ENCODE results near the gene SH3D21. TPM values are rescaled to one million over a fixed set of nuclear protein-coding genes. Genes with fewer than 3 reads are reported as not detected.

SH3D21 gene
- total RNA-seq, 1 donor from 2014 or later = 3.0 TPM

GRCh38 chr1:36303650-36304360, 2.4 kb upstream of the SH3D21 start:
- DNase-seq = no peak

DNA sequence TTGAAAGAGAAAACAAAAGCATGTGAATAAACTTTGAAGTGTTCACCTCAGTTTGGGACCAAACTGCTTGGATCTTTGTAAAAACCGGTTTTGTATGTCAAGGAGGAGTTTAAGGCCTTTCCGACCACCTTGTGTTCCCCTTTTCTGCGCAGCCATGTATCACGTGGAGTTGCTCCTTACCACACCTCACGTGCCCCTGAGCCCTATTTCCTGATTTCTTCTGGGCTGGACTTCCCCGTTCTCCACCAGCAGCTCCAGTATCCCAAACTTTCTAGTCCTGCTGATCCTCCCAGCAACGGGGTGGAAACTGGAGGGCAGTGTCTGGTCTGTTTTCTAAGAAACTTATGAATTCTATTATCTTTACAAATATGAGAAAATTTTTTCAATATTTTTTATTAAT, 1.6 kb upstream of the SH3D21 start:
- no peak for DNase-seq

DNA sequence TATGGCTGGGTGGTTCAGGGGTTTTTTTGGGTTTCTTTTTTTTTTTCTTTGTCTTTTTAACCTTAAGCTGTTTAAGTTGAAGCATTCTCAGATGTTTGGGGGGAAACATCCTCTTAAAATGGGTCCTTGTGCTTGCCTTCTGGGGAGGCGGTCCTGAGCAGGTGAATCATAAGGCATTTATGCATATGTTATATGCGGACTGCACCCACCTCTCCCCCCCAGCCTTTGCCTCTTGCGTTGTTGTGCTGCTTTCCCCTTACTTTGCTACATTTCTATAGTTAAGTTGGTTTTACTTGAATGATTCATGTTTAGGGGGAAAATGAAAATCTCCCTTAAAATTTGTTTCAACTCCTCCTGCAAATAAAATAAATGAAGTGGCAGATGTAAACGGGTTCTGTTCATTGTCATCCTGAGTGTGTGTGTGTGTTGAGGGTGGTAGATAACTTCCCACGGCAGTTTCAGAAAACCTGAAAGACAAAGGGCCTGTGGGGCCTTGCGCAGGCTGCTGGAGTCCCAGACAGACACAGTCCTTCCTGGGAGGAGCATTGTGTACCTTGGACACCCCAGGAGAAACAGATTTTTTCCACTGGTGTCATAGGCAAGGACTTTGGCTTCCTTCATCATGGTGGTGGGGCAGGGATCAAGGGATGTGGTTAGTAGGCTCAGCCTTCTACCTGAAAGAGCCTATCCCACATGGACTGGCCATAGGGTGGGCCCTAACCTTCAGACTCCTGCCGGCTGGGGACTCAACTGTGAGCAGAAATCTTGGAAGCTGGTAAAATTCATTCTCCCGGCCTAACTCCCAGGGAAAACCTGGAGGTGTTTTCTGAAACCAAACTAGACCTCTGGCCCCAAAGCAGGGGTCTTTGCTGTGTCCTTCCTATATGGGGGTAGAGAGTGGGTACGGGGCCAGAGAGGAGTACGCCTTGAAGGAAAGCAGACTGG, 926 bp upstream of the SH3D21 start:
- no peak for DNase-seq

DNA sequence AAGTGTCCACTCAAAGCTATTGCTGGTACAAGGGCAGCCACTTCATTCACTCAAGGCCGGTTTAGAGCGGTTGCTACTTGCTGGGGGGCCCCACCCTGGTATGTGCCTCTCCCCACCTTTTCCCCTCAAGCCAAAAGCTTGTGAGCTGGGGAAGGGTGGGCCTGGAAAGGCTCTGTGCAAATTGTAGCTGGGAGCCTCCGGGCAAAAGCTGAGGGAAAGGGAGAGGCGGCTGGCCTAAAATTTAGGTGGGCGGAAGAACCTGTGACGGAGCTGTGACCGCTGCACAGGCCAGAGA, 306 bp upstream of the SH3D21 start:
- DNase-seq = no peak

- DNase-seq = peak; percentile 88
These were observed 811 bp downstream of the SH3D21 start for GRCh38 chr1:36306902-36307456.

DNA sequence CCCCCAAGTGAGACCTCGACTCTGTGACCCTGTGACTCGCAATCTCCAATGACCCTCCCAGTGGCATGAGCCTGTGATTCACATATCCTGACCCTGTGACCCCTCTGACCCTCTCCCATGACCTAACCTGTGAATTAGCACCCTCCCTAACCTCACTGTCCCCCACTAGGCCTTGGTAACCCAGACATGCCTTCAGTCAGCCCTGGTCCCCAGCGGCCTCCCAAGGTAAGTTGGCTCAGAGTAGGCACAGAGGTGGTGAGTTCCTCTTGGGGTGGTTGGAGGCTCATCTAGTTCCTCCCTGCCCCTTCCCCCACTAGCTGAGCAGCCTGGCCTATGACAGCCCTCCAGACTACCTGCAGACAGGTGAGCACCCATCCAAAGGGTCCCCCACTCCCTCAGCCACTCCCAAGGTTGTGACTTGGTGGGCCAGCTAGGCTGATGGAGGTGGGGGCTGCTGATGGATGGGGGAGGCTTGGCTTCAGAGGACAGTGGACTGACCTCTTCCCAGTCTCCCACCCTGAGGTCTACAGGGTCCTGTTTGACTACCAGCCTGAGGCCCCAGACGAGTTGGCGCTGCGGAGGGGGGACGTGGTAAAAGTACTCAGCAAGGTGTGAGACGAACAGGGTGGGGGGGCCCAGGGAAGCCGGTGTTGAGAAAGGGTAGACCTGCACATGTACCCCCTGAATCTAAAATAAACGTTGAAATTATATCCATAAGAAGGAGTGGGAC, 1.6 kb downstream of the SH3D21 start:
- no peak for DNase-seq

DNA sequence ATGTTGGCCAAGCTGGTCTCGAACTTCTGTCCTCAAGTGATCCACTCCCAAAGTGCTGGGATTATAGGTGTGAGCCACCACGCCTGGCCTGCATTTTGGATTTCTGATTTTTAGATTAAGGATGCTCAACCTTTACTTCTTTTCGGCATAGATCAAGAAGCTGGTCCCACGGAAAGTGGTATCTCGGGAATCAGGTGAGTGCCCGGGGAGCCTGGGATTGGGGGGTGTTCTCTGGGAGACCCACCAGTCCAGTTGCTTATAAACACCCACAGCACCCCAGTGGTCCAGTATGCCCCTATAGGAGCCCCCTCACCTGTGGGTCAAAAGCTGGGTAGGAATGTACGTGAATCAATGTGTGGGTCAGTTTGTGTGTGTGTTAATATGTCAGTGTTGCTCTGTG, 3.2 kb downstream of the SH3D21 start:
- no peak for DNase-seq

DNA sequence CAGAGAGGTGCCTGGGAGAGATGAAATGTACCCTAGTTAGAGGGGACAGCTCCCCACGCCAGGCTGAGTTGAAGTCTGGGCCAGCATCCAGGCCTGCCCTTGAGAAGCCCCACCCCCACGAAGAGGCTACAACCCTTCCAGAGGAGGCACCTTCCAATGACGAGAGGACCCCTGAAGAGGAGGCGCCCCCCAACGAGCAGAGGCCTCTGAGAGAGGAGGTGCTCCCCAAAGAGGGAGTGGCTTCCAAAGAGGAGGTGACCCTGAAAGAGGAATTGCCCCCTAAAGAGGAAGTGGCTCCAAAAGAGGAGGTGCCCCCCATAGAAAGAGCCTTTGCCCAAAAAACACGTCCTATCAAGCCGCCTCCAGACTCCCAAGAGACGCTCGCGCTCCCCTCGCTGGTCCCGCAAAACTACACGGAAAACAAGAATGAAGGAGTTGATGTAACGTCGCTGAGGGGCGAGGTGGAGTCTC, 14.2 kb downstream of the SH3D21 start:
- DNase-seq = no peak

- no peak for DNase-seq
These were observed 14.6 kb downstream of the SH3D21 start for GRCh38 chr1:36320767-36321118.

GRCh38 chr1:36321119-36321951, 15.2 kb downstream of the SH3D21 start:
- DNase-seq = no peak

GRCh38 chr1:36322041-36322785, 16.0 kb downstream of the SH3D21 start:
- DNase-seq = no peak

DNA sequence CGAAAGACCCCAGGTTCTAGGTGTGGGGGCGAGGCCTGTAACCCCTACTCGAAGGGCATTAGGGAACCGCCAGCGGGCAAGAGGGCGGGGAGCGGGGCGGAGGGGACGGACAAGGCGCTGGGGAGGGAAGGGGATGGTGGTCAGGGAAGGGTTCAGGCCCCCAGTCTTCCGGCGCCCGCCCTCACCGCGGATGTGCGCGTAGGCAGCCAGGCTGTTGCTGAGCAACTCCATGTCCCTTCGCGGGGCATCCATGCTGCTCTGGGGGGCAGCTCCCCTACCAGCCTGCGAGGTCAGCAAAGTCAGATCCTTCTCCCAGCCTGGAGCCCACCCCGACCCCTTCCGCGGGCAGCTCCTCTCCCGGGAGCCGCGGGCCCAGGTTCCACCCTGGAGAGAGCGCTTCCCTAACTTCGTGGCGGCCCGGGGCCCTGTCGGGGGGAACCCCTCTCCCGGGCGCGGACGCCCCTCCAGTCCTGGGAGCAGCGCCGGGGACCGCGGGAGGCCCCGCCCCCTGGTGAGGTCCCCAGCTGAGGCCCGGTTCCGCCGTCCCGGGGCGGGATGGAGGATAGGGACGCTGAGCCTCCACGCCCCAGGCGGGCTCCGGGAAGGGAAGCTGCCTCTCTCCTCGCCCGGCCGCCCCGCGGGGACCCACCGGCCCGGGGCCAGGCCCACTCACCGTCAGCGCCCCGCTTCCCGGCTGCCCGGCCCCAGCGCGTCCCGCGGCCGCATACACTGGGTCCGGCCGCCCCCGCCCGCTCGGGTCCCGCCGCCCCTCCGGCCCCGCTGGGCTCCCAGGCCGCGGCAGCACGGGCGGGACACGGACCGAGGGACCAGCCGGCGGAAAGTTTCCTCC, 16.8 kb downstream of the SH3D21 start:
- DNase-seq = no peak

DNA sequence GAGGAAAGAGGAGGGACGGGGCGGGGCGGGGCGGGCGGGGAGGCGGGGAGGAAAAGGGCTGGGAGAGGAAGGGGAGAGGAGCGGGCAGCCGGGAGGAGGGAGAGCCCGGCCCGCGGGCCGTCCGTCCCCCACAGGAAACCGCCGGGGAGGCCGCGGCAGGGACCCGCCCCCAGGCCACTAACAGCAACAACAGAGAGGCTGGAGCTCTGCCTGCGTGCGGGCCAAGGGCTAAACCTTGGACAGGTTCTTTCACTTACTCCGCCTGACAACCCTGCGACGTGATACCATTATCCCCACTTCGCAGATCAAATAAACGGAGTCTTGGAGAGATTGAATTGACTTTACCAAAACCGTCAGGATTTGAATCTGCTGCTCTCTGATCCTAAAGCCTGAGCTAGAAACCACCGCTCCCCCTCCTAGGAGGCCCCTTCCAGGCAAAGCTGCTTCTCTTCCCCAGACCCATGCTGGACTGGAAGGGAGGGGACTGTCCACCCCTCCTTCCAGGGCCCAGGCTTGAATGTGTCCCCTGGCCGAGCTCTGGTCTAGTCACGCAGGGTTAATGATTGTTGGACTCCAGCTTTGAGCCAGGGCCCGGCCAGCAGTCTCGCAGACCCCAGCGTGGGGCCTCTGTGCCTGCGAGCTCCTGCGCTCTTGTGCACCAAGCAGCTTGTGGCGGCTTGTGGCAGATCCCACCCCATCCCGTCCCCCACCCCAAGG, 17.6 kb downstream of the SH3D21 start, which contains the start of gene EVA1B:
Gene EVA1B, minus strand, starts transcription at position 10 of the 717 bp plus-strand sequence. CDS start 608 bp downstream, outside the sequence.
- no peak for DNase-seq

DNA sequence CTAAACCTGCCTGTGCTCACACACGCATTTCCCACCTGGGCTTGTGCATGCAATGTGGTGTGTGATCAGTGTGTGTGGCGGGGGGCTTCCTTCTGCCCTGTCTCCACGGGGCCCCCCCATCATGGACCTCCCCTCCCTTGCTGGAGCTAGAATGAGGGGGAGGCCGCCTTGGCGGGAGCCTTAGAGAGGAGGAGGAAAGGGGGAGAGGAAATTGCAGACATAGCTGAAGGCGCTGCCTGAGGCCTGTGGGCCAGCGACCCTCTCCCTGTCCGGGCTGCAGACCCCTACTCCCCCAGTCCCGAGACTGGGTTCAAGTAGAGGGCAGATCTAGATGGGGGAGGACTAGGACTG, 18.2 kb downstream of the SH3D21 start:
- DNase-seq = no peak

DNA sequence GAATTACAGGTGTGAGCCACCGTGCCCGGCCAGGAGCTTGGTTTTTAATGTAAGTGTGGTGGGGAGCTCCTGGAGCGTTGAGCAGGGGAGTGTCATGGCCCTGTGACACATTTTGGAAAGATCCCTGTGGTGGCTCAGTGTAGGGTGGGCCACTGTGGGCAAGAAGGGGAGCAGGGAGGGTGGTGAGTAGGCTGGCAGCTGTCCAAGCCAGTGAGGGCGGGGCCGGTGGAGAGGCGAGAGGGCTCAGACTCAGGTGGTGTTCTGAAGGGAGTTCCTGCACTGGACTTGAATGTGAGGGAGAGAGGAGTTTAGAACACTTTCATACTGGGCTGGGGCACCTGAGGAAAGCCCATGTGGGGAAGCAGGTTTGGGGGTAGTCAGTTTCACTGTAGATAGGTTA, 20.3 kb downstream of the SH3D21 start:
- no peak for DNase-seq

DNA sequence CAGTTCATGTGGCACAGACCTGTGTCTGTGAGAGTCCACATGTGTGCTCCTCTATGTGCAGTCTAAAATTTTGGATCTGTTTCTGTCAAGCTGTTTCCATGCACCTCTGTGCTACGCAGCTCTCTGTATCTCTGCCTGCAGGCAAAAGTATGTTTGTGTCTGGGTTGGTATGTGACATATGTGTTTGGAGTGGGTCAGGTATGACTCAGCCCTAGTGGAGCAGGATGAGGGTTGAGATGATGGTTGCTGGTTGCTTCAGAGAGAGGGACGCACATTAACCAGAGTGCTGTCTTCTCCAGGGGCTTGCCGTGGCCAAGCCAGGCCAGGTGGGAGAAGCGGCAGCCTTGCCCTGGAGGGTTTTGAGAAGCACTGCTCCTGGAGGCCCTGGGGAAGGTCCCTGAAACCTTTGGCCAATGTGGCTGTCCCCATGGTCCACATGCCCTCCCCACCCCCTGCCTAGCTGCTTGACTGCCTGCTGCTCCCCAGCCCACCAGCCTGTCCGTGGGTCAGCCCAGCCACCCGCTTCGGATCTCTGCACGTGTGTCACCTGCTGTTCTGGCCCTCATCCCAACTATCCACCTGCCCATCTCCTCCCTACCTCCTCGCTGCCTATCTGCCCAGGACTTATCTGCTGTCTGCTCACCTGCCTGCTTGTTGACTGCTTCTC, 21.4 kb downstream of the SH3D21 start:
- no peak for DNase-seq

GRCh38 chr1:36328088-36328480, 21.9 kb downstream of the SH3D21 start:
- DNase-seq = no peak

DNA sequence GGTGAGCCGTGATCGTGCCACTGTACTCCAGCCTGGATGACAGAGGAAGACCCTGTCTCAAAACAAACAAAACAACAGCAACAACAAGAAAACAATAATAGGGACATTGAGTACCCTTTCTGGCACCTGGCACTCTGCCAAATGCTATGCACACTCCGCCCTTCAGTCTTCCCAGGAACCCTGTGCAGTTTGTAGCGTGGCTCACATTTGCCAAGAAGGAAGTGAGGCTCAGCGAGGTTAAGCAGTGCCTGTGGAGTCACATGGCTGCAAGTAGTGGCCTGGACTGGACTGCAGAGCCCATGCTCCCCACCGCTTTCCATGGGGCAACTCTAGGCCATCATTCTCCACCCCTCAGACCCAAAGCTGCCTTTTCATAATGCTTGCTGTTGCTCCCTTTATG, 22.5 kb downstream of the SH3D21 start:
- DNase-seq = no peak

GRCh38 chr1:36329817-36330216, 23.6 kb downstream of the SH3D21 start:
- DNase-seq = no peak
